NCI-H1694 (cell line): Measurements from ENCODE around the gene RPL3.

Experiments
- DNase-seq: peaks from one replicate; lab custom pipeline; 2025; lab: John Stamatoyannopoulos, UW

Gene RPL3

GRCh38 chr22:39282645-39283321 lies 36.6 kb downstream of the RPL3 start:
- DNase-seq: no peak

- DNase-seq: no peak
Observed at GRCh38 chr22:39281126-39281525, 38.3 kb downstream of the RPL3 start.

- DNase-seq: no peak
Observed at GRCh38 chr22:39280250-39280649, 39.2 kb downstream of the RPL3 start.

DNA sequence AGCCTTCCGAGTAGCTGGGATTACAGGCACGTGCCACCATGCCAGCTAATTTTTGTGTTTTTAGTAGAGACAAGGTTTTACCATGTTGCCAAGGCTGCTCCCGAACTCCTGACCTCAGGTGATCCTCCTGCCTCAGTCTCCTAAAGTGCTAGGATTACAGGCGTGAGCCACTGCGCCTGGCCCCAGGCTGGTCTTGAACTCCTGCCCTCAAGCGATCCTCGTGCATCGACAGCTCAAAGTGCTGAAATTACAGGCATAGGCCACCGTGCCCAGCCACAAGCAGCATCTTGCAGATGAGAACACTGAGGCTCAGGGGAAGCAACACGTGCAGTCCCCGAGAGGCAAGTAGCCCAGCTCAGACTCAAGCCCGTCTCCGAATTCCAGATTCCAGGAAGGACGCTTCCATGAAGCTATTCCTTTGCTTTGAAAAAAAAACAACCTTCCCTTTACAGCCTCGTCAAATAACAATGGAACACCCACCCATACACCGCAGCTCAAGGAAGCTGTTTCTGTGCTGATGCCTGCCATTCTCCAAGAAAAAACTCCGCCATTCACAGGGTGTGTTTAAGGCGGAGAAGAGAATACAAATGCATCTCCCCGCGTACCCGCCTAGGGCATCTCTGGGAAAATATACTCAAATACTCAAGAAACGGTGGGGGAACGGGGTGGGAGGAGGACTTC lies 40.1 kb downstream of the RPL3 start:
- DNase-seq: no peak

- no peak for DNase-seq
Observed at GRCh38 chr22:39278040-39278439, 41.4 kb downstream of the RPL3 start.

- DNase-seq: no peak
Observed at GRCh38 chr22:39277142-39277607, 42.2 kb downstream of the RPL3 start.

DNA sequence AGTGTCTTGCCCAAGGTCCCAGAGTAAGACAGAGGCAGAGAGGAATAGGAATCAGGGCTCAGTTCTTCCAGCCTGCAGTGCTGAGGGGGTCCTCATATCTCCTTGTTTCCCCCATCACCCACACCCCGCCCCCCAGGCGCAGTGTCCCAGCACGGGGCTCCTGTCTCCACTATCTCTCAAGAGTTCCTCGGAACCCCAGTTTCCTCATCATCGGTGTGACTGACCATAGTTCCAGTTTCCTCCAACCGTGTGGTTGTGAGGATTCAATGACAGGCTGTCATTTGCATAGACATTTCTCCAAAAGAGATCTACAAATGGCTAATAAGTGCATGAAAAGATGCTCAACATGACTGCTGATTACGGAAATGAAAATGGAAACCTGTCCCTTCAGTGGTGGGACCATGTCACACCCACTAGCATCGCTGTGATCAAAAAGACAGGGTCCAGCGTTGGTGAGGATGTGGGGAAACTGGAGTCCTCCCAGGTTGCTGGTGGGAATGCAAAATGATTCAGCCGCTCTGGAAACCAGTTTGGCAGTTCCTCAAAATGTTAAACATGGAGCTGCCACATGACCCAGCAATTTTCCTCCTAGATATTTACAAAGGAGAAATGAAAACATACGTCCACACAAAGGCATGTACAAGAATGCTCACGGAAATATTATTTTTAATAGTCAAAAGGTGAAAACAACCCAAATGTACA lies 42.8 kb downstream of the RPL3 start:
- no peak for DNase-seq

GRCh38 chr22:39275814-39276439 lies 43.5 kb downstream of the RPL3 start:
- no peak for DNase-seq

- DNase-seq: no peak
Observed at GRCh38 chr22:39273950-39274887, 45.2 kb downstream of the RPL3 start.

DNA sequence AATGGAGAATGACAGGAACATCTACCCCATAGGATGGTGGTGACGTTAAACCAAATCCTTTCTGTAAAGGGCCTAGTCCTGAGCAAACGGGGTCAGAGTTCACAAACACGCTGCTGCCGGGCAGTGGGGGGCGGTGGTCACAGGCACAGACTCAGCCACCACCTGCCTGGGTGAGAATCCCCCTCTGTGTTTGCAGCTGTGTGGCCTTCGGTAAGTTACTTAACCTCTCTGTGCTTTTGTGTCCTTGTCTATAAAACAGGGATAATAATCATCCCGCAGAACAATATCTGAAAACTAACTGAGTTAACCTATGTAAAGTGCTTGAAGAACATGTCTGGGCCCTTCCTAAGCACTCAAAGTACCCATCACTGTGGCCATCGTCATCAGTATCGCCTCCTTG lies 48.6 kb downstream of the RPL3 start:
- DNase-seq: no peak

GRCh38 chr22:39270280-39270679 lies 49.1 kb downstream of the RPL3 start:
- no peak for DNase-seq

DNA sequence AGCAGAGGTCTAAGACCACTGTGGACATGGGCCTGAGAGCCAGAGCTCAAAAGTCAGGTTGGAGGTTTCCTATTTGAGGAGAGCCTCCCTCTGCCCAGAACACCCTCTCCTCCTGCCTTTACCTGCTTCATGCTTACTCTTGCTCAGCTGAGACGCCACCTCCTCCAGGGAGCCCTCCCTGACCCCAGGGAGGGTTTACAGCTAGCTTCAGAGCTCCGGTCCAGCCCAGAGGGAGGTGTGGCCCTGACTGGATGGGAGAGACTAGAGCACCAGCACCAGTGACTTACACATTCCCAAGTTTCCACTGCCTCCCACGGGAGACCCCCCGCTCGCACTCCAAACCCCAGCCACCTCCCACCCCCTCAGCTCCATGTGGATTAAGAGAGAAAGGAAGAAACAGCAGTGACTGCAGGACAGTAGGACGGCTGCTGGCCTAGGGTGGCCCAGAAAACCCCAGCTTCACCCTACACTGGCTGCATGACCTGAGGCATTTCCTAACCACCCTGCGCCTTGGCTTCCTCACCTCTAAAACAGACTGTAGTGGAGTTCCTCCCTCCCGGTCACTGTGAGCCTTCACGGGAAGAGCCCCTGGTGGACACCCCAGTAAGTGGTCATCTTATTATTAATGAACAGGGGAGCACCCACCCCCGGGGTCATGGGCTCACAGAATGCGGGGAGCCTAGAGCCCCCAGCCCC lies 50.2 kb downstream of the RPL3 start:
- no peak for DNase-seq

DNA sequence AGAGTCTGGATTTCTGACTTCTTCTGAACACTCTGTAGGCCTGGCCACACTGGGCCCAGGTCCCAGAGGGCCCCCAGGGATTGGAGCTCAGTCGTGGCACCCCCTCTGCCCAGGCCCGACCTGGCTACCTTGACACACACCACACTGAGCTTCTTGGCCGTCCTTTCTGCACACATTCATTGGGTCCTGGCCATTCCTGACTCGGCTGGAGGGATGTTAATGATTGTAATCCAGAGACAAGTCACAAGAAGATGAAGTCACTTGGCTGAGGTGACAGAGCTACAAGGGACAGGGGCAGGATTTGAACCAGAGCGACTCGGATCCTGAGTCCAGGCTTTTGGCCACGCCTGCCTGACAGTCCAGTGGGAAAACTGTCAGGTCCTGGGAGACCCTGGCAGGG lies 50.8 kb downstream of the RPL3 start:
- no peak for DNase-seq

DNA sequence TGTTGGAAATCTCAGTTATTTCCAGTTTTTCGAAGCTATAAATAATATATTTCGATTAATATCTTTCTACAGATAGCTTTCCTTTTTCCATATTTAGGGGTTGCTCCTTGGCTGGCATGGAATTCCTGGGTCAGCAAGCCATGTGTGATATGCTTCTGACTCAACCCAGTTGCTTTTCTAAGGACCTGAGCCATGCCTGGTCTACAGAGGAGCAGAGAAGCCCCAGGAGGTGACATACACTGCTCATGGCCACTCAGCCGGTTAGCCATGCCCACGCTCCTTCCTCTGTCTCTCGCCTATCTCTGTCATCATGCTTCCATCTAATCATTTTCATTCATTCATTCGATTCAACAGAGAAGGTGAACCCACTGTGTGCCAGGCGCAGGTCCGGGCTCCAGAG lies 51.4 kb downstream of the RPL3 start:
- DNase-seq: no peak

DNA sequence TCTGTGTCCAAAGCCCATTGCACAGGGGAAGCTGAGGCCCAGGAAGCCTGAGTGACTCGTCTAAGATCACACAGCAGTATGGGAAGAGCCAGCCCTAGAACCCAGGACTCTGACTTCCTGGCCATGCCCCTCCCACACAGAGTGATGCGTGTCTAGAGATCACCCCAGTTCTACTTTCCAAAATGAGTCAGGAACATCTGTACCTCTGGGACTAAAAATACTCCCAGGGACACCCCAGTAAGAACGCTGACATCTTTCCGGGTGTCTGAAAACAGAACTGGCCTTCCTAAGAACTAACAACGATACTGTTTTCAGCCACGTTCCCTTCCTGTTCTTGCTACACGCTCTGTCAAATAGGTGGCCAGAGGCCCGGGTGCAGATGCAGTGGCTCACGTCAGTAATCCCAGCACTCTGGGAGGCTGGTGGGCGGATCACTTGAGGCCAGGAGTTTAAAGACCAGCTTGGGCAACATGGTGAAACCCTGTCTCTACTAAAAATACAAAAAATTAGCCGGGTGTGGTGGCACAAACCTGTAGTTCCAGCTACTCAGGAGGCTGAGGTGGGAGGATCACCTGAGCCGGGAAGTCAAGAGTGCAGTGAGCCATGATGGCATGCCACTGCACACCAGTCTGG lies 52.9 kb downstream of the RPL3 start:
- no peak for DNase-seq

GRCh38 chr22:39265143-39265886 lies 54.1 kb downstream of the RPL3 start:
- DNase-seq: no peak

DNA sequence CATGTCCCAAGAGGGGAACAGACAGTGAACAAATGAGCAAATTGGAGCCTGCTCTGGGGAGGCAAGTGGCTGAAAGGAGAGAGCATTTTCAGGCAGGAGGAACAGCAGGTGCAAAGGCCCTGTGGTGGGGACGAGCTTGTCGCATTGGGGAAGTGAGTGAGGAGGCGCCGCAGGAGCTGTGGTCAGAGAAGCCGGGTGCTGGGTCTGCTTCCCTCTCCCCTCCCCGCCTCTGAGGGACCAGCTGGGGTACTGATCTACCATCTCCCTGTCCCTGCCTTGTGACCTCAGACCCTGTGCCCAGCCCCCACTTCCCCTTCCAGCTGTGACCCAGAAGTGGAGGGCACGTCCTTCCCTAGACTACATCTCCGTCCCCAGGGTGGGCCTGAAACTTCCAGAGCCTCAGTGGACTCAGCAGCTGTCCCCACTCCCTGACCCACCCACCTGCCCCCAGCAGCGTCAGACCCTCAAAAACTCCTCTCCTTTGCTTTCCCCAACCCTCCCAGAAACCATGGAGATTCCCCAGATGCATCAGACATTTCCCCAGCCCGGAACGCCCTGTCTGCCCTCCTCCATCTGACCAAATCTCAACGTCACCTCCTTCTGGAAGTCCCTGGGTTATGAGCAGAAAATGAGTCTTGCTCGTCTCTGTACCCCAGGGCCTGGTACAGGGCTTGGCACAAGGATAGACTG lies 54.9 kb downstream of the RPL3 start:
- DNase-seq: no peak

- DNase-seq: no peak
Observed at GRCh38 chr22:39263626-39264348, 55.6 kb downstream of the RPL3 start.
